ENCODE data around the gene WDR70. TPM values are rescaled to one million over a fixed set of nuclear protein-coding genes. Genes with fewer than 3 reads are reported as not detected.

Gene WDR70
- total RNA-seq, 1 experiment from 2014 or later, result 12.0 TPM

DNA sequence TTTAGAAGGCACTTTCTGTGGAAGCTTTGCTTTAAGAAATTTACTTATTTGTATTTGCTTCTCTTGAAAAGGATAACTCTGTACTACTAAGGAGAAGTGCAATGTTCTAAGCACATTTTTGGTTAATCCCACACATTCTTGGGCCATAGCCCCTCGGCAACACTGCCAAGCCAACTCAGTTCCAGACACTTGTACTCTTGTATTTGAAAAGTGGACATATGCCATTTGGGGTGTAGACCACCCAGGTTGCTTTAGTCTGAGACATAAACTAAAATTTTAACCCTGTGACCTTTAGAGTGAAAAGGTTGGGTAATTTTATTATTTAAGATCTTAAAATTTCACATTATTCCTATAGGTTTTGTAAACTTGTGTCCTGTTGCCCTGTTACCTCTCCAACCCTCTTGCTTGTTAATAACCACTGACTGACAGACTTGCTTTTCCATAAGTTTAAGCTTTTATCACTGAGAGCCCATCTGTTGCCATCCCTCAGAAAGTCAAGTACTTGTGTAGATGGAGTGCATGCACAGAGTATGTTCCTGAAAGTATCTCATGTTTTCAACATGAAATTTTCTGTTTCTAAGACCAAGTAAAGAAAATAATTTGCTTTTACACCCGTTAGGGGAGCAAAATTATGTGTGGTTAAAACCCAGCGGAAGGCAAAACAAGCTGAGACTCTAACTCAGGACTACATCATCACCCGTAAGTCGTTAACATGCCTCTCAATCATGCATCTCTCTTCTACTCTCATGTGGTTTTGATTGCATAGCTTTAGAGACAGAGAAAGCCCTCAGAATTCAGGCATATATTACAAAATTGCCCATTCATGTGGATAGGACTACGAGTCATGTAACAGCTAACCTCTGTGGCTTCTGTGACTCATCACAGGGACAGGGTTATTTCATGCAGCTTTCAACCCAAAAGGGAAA lies 343.4 kb downstream of the WDR70 start:
- no peak for DNase-seq (ENCODE audit: low spot score)

DNA sequence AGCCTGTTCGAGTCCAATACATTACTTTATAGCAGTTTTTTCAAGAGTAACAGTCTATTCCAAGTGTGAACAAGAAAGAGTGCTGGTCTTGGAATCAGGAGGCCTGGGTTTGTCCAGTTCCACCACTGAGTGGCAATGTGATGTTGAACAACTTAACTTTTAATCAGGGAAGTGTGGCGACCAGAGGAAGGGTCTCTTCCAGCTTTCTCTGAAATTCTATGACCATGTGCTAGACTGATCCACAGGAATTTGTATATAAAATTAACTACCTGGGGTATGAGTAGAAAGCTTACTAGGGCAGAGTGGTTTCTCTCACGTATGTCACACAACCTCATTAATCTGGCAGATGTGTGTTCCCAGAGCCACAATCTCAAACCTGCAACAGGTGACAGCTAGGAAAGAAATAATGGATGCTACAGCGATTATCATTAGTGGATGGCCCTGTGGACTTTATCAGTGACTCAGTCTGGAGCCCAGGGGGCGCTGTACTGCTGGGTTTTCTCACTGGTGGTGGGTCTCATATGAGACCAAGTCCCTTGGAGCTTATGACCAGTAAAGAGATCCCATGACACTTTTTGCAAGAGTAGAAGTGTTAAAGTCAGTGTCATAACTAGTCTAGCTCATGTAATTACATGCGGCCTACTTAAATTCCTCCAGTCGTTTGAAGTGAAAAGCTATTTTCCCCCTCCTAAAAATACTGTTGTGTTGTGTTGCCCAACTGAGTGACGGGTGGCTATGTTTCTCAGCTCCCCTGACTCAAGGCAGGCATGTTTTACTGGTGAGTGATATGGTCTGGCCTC lies 344.2 kb downstream of the WDR70 start:
- DNase-seq (ENCODE audit: low spot score), result peak; percentile 40

DNA sequence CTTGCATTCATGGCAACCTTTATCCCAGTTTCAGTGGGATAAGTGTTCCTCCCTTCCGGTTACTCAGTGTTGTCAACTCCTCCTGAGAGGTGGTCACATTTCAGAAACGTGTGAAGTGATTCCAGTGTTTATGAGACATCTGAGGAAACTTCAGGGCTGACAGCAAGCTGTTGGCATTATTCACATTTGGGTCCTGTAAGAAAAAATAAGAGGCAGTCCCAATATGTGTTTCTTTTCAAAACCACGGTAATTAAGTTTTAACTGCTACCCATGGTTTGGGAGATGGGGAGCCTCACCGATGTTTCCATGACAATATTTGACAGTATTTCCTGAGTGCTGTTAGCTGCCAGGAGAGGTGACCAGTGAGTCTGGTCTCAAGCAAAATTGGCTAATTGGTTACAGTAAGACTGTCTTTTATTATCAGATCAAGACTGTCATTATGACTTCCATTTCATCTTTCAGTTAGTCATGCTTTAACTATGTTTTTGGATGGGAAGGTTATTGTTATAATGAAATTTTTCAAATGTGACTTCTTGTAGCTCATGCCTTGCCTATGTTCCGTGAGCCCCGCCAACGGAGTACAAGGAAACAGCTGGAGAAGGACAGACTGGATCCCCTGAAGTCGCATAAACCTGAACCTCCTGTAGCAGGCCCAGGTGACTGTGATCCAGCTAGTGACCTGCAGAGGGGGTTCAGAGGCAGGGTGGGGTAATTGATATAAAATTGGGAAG lies 345.4 kb downstream of the WDR70 start:
- no peak for DNase-seq (ENCODE audit: low spot score)

DNA sequence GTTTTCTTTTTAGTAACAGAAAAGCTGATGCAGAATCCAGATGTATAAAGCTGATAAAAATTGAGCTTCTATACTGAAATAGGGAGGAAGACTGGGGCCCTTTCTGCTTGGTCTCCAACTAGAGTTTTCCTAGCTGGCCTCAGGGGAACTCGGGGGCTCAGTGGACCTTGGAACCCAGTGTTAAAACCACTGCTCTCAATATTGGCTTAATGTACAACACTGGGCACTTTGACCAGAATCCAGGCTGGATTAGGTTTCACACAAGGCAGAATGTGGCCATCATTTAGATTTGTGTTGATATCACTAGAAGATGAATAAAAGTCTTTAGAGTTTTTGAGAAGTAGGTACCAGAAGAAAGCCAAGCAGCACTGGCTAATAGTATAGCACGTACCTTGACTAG lies 346.1 kb downstream of the WDR70 start:
- no peak for DNase-seq (ENCODE audit: low spot score)

DNA sequence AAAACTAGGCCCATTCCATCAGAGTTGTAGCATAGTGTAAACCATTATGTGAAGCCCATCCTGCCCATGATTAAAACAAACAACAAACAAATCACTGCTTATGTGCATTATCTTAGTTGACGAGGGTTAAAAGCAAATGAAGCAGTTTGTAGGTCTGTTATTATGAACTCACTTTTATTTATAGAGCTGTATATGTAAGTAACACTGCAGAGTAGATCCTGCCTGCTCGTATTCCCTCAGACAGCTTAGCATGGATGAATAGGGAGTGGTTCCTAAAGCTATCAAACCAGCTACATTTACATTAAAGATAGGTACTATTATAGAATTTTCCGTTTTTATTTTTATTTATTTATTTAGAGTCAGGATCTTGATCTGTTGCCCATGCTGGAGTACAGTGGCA lies 348.1 kb downstream of the WDR70 start:
- no peak for DNase-seq (ENCODE audit: low spot score)

DNA sequence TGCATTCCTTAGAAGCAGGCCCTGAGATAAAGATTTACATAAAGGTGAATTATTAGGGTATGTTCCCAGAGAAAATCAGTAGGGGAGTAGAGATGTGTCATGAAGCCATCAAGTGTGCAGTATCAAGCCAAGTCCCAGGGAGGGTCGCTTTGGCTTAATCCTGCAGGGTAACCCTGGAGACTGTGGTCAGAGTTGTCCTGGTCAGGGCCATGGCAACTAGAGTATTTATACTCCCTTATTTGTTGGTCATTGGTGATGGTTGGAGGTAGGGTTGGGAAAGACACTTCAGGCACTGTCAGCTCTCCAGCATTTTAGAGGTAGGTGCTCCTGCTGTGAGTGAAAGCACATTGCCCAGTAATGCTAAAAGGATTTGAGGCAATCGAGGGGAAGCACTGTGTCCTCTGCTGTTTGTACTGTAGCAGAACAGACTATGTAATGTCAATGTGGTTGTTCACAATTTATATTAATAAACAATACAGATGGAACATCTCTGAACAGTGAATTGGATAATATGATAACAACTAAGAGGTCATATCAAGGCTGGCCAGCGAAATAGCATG lies 351.9 kb downstream of the WDR70 start:
- no peak for DNase-seq (ENCODE audit: low spot score)

DNA sequence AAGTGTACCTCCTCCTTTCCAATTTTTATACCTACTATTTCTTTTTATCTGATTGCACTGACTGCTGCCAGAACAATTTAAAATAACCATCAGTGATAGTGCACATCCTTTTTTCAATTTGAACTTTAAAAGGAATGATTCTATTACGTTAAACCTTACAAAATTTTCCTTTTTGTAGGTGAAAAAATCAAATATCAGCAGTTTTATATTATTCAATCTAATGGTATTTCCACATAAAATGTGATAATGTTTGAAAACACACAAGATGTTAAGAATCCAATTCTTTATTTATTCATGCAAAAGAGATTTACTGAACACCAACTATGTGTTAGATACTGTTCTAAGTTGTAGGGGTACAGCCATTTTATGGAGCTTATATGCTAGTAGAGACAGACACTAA lies 355.0 kb downstream of the WDR70 start:
- DNase-seq (ENCODE audit: low spot score), result no peak

DNA sequence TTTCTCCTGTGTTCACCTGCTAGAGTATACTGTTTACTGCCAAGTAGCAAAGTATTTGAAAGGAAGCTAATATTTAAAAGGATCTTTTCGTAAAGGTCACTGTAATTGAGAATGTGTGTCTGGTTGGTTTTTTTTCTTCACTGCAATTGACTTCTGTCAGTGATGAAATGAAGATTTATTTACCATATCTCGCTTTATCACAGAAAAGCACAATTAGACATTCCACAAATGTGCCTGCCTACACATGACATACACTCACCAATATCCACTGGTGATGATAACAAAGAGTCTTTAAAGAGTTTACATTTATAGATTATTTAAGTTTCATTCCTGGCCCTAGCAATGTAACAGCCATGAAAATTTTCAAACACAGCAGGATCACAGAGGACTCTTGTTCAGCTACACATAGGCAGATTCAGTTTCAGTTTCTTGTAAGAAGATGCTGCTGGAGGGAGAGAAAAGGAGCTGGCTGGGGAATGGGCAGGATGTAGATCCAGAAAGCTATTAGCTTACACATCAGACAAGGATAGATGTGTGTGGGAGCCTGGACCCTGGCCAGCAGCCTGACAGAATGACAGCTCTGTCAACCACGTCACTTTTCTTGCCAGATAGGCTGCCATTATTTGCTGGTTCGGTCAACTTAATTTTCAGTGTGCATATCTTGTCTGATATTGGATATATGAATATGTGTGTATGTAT lies 356.7 kb downstream of the WDR70 start:
- DNase-seq (ENCODE audit: low spot score), result no peak

DNA sequence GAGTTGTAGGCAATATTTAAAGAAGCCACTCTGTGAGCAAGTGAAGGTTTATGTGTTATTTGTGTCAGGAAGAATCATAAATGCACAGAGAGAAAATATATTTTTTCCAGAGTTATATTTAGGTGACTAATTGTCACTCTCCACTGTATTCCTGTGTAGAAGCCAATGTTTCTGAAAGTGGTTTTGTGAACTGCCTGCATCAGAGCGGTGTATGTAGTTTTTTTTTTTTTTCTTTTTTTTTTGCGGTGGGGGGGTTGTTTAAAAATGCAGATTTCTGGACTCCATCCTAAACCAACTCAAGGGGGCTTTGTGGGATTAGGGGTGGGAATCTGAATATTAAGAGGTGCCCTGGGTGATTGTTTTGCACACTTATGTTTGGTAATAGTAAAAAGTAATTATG lies 357.3 kb downstream of the WDR70 start:
- DNase-seq (ENCODE audit: low spot score), result no peak

DNA sequence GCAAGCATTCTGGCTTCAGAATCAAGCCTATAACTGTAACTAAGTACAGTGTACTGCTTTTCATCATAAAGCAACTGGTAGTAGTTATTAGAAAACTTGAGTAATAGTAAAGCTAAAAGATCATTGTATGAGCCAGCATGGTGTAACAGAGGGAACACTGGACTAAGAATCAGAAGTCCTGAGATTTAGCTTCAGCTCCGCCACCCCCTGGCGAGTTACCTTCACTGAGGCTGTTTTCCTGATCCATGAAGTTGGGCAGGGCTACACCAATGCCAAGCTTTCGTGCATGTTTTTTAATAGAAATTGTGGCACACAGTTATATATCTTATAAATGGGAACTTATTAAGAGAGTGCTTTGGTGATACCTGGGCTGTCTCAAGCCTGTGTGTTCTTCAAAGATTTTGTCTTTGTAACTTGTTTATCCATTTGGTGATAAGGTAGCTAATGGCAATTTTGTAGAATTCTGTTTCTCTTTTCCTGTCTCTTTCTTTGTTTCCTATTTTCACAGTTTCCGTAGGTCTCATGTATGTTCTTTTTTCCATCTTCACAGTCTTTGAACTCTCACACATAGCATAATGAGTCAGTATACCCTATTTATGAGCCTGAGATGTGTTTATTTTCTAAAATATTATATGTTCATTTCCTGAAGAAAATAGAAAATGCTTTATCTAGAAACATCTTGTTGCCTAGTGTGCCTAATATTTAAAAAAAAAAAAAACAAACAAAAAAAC lies 358.4 kb downstream of the WDR70 start:
- DNase-seq (ENCODE audit: low spot score), result no peak

DNA sequence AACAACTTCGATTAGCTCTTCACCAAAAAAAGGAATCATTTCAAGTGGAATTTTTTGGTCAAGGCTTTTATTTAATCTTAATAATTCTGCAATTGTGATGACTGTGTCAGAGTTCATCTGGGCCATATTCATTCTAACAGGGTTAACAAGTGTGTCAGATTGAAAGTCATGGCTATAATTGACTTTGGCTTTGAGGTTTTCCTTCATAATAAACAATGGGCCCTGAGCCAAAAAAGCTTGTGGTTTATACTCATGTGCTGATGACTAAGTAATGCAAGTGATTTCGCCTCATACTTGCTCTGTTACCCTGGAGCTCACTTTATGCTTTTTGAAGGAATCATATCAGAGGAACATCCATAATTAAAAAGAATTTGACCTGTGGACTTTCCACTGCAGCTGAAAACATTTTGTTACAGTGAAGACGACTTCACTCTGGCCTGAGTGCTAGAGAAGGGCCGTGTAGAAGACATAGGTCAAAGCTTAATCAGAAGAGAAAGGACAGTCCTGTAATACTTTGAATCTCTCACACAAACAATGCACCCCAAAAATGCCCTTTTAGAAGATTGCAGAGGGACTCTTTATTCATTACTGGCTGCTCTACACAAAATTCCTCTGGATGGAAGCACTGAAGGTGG lies 359.1 kb downstream of the WDR70 start:
- DNase-seq (ENCODE audit: low spot score), result peak; percentile 70

DNA sequence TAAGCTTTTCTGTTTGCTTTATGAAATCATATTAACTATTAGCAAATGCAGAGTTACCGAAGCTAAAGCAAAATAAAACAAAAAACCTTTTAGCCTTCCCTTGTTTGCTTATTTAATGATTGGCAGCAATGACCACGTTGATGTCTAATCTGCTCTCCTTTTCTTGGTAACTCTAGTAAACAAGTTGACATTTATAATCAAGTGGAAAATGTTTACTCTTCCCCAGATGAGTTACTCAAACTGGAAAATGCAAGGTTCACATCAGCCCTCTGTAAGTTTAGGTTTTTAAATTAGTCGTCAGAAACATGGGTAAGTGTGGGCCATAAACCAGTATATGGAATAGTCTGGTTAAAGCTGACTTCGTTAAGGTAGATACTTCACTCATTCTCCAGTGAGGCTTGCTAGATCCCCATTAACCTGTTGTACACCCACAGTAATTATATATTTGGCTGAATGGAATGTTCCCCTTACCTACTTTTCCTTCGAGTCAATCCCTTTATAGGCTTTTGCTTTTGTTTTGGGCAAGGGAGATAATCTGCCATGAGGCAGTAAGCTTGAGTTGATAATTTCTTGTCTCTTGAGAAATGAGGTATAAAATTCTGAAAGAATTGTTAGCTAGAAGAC lies 359.9 kb downstream of the WDR70 start:
- no peak for DNase-seq (ENCODE audit: low spot score)

DNA sequence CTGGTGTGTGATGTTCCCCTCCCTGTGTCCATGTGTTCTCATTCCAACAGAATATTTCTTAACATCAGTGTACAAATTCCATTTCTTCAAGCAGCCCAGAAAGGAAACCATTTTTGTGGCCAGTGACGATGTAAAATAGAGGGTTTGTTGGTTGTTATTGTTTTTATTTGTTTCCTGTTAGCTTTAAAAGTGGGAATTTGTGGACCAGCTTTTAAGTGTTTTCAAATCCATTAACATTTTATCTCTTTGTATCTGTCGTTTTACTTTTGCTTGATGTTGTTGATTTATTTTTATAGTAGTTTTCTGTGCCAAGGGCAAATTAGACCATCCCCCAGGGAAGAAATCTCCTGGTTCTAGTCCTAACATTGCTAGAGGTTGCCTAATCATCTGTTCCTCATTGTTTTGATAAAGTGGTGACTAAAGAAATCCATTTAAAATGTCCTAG lies 360.7 kb downstream of the WDR70 start:
- DNase-seq (ENCODE audit: low spot score), result no peak

DNA sequence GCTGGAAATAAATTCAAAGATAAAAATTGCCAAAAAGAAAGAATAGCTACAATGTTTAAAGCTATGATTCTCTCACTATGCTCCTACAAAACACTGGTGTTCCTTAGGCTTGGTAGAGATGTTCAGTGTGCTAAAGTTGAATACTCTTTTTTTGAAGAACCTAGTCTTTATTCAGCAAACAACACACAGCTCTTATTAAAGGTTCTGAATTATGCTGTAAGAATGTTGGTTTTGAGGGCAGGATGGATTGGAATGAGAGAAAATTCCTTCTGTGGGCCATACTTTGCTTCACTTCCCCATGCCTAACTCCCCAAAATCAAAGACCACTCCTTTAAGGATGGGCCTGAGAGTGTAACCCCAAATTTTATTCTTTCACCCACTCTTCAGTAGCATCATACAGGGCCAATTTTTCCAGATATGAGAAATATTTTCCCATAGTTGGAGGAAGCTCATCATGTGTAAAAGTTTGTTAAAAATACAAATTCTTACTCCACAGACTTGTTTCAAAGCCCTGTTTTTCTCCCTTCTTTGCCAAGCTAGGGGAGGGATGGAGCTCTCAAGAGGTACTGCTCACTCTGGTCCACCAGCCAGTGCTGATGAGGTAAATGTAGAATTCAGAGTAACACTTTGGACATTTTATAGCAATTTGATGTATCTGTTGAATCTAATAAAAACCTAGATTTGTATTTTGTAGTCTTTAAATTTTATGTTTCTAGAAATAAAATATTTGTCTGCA lies 361.4 kb downstream of the WDR70 start:
- no peak for DNase-seq (ENCODE audit: low spot score)

DNA sequence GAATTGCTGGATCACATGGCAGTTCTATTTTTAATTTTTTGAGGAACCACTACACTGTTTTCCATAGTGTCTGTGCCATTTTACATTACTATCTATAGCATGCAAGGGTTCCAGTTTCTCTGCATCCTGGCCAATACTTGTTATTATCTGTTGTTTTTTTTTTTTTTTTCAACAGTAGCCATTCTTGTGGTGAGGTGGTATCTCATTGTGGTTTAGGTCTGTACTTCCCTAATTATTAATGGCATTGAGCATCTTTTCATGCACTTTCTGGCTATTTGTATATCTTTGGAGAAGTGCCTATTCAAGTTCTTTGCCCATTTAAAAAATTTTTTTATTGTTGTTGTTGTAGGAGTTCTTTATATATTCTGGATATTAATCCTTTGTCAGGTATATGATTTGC lies 363.0 kb downstream of the WDR70 start:
- no peak for DNase-seq (ENCODE audit: low spot score)

DNA sequence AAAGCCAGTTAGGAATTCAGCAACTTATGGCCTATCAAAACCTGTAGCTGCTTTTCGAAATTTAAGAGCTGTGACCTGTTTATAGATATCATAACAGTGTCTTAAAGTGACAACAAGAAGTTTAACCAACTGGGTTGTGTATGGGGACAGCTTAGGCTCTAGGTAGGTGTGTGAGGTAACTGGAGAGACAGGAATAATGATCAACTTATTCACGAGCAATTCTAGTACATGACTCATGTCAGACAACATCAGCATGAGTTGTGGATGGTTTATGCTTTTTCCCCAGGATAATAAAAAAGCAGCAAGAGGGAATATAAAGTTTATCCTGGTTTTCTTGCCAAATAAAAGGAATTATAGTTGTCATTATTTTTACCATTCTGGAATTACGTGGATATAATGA lies 372.1 kb downstream of the WDR70 start:
- DNase-seq (ENCODE audit: low spot score), result no peak

DNA sequence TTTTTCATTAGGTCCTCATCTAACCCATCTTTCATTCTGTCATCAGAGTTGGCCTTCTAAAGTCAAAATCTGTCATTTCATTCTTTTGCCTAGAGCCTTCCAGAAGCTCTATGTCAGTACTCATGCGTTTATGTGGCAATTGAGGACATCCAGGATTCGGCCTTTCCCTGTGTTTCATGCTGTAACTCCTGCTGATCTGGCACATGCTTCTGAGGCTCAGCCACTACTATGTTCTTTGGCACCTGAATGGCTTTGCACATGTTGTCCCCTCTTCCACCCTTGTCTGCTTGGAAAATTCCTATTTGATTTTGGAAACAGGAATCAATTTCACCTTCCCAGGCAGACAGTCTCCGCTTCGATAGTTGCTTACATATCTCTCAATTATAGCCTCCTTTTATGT lies 375.9 kb downstream of the WDR70 start:
- no peak for DNase-seq (ENCODE audit: low spot score)

DNA sequence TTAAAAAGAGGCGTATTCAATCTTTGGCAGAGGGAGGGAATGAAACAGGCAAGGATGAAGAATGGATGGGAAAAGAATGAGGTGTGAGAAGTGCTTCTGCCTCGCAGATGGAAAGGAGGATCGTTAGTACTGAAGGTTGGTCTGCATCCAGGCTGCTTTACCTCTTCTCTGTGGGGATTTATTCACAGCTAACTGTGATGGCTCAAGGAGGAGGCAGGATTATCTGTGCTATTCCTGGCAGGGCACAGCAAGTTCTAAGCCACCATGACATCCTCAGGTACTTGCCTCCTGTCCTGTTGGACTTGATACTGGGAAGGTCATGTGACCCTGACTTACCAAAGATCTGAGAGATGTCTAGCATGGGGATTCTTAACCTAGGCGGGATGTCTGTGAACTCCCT lies 376.5 kb downstream of the WDR70 start:
- no peak for DNase-seq (ENCODE audit: low spot score)

DNA sequence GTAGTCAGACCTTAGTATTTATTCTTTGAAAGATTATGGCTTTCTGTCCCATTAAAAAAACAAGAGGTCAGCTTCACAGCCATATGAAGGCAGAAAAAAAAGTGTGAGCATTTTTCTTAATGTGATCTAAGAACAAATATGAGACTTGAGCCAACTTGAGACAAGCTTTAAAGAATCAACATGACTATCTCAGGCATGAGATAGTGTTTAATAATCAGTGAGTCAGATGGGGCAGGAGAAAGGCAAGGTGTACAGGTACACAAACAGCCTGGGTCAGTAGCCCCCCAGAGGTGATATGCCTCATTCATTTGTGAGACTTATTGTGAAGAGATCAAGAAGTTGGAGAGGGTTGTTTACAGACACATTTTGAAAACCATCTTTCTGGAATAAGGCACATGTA lies 377.1 kb downstream of the WDR70 start:
- DNase-seq (ENCODE audit: low spot score), result no peak
